T-helper 9 cell (primary cell): Measurements from ENCODE around the gene POR.
"Not testable (repeated sequence)": the region's sequence is repeated elsewhere in the genome, so short reads cannot be mapped to it uniquely, and the experiment has no call there.

Experiments
- DNase-seq: peaks from one replicate; pipeline ENCODE4 v3.0.0-alpha.2; 2020

POR gene

GRCh38 chr7:75885036-75885435, 29.9 kb upstream of the POR start:
- DNase-seq, result no peak

DNA sequence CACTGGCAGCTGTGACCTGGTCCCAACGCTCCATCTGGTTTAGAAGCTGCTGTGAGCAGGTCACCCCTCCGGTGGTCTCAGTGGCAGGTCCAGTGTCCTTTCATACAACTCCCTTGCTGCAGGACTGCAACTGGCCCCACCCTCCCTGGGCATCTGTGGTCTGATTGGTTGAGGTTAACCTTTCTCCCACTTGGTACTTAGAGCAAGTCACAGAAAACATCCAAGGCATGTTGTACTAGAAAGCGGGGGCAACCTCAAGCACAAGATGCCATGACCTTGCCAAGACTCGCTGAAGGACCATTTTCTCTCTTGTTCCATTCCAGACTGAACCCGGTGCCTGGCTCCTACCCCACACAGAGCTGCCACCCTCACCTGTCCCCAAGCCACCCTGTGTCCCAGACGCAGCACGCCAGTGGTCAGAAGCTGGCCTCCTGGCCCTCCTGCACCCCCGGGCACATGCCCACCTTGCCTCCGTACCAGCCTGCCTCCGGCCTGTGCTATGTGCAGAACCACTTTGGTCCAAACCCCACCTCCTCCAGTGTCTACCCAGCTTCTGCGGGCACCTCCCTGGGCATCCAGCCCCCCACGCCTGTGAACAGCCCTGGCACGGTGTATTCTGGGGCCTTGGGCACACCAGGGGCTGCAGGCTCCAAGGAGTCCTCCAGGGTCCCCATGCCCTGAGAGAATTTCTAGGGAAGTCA, 27.1 kb upstream of the POR start:
- DNase-seq, result no peak

- DNase-seq, result no peak
Observed at GRCh38 chr7:75888464-75889222, 26.3 kb upstream of the POR start.

DNA sequence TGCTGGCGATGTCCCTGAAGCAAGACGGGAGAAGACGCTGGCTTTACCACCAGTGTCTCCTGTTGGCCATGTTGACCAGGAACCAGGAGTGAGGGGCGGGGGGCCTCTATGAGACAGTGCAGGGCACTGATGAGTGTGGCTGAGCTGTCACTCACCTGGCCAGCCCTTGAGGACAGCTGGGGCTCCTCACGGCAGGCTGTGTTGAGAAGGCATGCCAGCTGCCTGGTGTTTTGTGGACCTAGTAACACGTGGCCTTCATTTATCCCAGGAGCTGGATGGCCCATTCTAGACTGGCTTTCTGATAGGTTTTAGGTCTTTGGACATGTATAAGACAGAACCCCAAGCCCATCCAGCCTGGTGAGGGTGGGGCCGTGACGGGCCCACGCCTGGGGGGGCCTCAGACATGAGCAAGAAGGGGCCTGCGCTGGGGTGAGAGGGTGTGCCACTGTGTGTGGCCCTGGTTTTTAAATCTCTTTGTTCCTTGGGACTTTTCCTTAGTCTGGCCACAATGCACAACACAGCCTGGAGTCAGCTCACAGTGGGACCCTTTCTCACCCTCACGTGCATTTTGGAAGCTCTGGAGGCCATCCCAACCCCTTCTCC, 25.6 kb upstream of the POR start:
- no peak for DNase-seq

GRCh38 chr7:75889826-75890225, 25.1 kb upstream of the POR start:
- DNase-seq, result no peak

GRCh38 chr7:75891237-75891636, 23.7 kb upstream of the POR start:
- not testable (repeated sequence) for DNase-seq

DNA sequence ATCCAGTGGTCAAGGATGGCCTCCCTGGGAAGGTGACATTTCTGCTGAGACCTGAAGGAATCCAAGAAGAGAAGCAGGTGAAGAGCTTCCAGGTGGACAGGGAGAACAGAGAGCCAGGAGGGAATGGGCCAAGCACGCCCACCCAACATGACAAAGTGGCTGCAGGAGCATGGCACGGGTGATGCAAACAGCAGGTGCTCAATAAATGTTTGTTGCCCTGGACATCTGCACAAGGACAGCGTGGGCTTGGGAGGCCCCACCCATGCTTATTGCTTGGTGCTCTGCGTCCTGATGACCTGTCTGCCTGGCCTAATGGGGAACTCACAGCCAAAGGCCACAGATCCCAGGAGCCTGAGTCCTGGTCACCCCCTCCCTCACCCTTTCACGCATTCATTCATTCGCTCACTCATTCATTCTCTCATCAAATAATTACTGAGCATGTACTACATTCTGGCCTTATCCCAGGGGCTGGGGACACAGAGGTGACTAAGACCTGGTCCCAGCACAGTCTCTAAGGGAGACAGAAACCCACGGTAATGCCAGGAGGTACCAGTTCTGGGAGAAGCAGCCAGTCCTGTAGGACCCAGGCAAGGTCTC, 23.0 kb upstream of the POR start:
- no peak for DNase-seq

DNA sequence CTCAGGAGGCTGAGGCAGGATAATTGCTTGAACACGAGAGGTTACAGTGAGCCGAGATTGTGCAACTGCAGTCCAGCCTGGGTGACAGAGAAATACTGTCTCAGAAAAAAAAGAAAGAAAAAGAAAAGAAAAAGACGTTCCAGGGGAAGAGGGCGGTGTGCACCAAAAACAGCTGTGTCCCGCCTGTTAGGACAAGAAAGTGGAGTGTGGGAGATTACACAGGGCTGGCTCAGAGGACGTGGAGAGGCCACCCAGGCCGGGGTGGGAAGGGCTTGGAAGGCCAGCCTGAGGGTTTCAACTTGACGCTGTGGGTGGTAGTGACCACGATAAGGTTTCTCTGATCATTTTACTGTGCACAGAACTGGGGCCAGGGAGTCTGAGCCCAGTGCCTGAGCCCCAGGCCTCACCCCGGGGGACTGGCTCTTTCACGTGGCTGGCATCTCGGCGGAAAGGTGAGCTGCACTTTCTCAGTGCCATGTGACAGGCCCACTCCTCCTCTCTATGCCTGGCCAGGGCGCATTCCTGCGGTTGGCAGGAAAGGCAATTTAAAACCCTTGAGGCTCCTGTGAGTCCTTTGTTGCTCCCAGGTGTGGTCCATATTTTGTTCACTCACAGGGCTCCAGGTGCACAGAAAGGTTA, 22.2 kb upstream of the POR start:
- DNase-seq, result no peak

GRCh38 chr7:75896803-75897327, 18.1 kb upstream of the POR start:
- DNase-seq, result no peak

DNA sequence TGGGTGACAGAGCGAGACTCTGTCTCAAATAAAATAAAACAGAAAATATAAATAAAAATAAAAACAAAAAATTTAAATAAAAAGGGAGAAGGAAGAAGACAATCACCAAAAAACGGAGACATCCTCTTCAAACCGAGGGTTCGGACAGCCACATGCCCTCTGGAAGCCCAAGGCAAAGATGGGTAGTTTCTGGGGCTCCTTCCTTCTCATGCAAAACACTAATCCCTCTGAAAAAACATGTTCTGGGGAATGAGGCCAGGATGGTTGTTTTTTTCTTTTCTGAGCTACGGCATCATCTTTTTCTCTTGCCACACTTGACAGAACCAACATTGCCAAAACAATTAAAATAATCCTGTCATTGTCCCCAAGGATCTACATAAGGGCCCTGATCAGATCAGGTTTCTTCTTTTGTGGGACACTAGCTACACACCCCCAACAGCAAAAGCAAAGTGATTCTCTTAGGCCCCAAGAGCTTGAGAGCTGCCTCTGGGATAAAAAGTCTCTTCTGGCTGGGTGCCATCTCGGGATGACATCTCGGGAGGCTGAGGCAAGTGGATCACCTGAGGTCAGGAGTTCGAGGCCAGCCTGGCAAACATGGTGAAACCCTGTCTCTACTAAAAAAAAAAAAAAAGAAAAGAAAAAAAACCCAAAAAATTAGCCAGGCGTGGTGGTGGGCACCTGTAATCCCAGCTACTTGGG, 14.2 kb upstream of the POR start:
- no peak for DNase-seq

- no peak for DNase-seq
Observed at GRCh38 chr7:75905785-75906604, 9.0 kb upstream of the POR start.

GRCh38 chr7:75906991-75907667, 7.8 kb upstream of the POR start:
- no peak for DNase-seq

DNA sequence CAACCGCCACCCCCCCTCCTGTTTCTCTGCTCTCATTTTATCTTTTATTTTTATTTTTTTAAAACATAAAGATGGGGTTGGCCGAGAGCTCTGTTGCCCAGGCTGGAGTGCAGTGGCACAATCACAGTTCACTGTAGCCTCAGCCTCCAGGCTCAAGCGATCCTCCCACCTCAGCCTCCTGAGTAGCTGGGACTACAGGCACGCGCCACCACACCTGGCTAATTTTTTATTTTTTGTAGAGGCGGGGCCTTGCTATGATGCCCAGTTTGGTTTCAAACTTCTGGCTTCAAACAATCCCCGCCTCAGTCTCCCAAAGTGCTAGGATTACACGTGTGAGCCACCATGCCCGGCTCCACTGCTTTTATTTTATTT, 7.3 kb upstream of the POR start:
- DNase-seq, result not testable (repeated sequence)

- DNase-seq, result no peak
Observed at GRCh38 chr7:75909521-75910132, 5.3 kb upstream of the POR start.

DNA sequence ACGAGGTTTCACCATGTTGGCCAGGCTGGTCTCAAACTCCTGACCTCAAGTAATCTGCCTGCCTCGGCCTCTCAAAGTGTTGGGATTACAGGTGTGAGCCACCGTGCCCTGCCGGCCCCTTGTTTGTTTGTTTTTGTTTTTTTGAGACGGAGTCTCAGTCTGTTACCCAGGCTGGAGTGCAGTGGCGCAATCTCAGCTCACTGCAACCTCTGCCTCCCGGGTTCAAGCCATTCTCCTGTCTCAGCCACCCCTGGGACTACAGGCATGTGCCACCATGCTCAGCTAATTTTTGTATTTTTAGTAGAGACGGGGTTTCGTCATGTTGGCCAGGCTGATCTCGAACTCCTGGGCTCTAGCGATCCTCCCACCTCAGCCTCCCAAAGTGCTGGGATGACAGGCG, 3.8 kb upstream of the POR start:
- not testable (repeated sequence) for DNase-seq

DNA sequence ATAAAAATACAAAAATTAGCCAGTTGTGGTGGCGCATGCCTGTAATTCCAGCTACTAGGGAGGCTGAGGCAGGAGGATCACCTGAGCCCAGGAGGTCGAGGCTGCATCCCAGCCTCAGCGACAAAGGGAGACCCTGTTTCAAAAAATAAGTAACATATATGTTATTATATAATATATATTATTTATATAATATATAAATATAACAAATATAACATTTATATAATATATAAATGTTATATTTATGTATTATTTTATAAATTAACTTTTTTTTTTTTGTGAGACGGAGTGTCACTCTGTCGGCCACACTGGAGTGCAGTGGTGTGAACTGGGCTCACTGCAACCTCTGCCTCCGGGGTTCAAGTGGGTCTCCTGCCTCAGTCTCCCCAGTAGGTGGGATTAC, 1.5 kb upstream of the POR start:
- no peak for DNase-seq

DNA sequence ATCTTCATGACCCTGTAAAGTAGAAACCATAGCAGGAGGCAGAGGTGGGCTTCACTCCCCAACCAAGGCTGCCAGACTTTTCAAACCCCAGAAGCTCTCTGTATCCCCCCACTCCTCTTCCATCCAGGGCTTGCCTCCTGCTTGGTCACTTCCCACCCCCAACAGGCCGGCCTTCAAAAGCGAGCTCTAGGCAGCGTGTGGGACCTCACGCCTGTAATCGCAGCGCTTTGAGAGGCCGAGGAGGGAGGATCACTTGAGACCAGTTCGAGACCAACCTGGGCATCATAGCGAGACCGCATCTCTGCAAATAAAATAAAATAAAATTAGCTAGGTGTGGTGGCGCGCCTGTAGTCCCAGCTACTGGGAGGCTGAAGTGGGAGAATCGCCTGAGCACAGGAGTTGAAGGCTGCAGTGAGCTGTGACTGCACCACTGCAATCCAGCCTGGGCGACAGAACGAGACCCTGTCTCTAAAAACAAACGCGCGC, 743 bp upstream of the POR start:
- DNase-seq, result no peak

- DNase-seq, result peak; percentile 10
Observed at GRCh38 chr7:75915416-75916156, 631 bp downstream of the POR start.

DNA sequence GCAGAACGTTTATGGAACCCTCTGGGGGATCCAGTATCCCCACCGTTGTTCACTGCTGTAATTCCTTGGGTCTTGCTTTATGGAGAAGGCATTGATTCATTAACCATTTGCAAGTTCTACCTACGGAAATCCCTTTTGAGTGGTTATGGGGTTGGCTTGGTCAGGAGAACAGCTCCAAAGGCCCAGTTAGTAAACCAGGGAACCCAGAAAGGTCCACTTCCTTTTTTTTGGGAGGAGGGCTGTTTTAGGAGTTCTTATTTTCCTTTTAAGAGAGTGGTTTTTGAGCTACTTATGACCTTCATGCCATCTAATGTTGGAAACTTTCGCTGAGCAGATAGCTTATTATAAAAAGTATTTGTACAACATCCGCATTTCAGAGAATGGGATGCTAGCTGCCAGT, 1.3 kb downstream of the POR start:
- DNase-seq, result no peak
